HFFc6 (cell line): Measurements from ENCODE around the gene NPTN. TPM values are rescaled to one million over a fixed set of nuclear protein-coding genes. Genes with fewer than 3 reads are reported as not detected.
"Not testable (repeated sequence)": the region's sequence is repeated elsewhere in the genome, so short reads cannot be mapped to it uniquely, and the experiment has no call there.

Source experiments
- DNase-seq: peaks from one replicate; pipeline ENCODE4 v3.0.0-alpha.2; 2018
- H3K27ac Mint-ChIP-seq: 2 replicates; pipeline ENCODE4 v1.8.0; 2020; ENCODE audit warnings: mild to moderate bottlenecking, mixed read lengths
- H3K27me3 Mint-ChIP-seq: 2 replicates; pipeline ENCODE4 v1.8.0; 2021; ENCODE audit warnings: mild to moderate bottlenecking, moderate library complexity, mixed read lengths; ENCODE audit not compliant: insufficient read depth
- H3K36me3 Mint-ChIP-seq: 2 replicates; pipeline ENCODE4 v1.8.0; 2021; ENCODE audit warnings: low read depth, mixed read lengths
- H3K4me1 Mint-ChIP-seq: 2 replicates; pipeline ENCODE4 v1.8.0; 2020; ENCODE audit warnings: low read depth, mixed read lengths
- H3K4me3 Mint-ChIP-seq: 2 replicates; pipeline ENCODE4 v1.8.0; 2020; ENCODE audit warnings: mild to moderate bottlenecking, moderate library complexity, mixed read lengths
- H3K9me3 Mint-ChIP-seq: 2 replicates; pipeline ENCODE4 v1.8.0; 2020; ENCODE audit warnings: mild to moderate bottlenecking, mixed read lengths
- CTCF ChIP-seq: fragments of 200-600 bp; sonication (generic); IDR thresholded peaks from 2 replicates; pipeline ENCODE4 v1.5.0; 2021; ENCODE audit warnings: antibody characterized with exemption, mild to moderate bottlenecking
- total RNA-seq, 6 experiments: library from RNA; stranded (reverse); fragmentation: NEBNext Ultra II Directional; extraction: Animal tissue kit (Norgen Biotek cat#: 25700); gene quantifications; 2 replicates in 1 of 6; 3 replicates in 5 of 6; pipeline ENCODE4 v1.2.3, GENCODE V29; 2021

Gene NPTN
- total RNA-seq, 6 experiments from 2014 or later: 183 to 215 (median 204) TPM

- Mint-ChIP-seq H3K36me3 (peaks cover 42% of the 10 kb centered on the region), H3K27me3 (peaks cover 3% of the 10 kb centered on the region), H3K27ac (peak overlapping the region; percentile 48), H3K4me3 (no peak overlapping the region), H3K9me3 (no peaks in the 10 kb centered on the region), H3K4me1 (peaks cover 13% of the 10 kb centered on the region)
- DNase-seq: no peak
- no peak for TF ChIP-seq CTCF
Observed at GRCh38 chr15:73584699-73585420, 48.3 kb downstream of the NPTN start.

DNA sequence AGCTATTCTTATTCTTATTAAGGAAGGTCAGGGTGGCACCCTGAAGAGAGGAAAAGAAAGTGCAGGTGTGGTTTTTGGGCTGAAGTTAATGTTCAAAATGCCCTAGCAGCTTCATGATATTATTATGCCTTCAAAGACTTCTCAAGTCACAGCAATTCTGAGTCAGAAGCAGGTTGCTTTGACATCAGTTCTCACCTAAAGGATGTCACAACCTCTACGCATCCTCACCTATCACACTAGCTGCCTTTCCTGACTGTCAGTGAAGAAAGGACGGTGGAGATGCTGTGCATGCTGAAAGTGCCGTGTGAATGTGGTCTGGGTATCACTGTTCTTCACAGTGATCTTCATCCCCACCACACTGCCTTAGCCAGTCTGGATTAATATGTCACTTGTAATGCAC, 49.6 kb downstream of the NPTN start:
- TF ChIP-seq CTCF: no peak
- Mint-ChIP-seq H3K27ac (no peak overlapping the region), H3K4me1 (peaks cover 13% of the 10 kb centered on the region)

GRCh38 chr15:73582851-73583379, 50.3 kb downstream of the NPTN start:
- Mint-ChIP-seq H3K36me3 (peaks cover 36% of the 10 kb centered on the region), H3K27me3 (peaks cover 3% of the 10 kb centered on the region), H3K4me1 (peaks cover 19% of the 10 kb centered on the region), H3K9me3 (no peaks in the 10 kb centered on the region), H3K4me3 (no peak overlapping the region), H3K27ac (no peak overlapping the region)
- no peak for TF ChIP-seq CTCF
- DNase-seq: no peak

More for the DNA sequence above, 49.6 kb downstream of the NPTN start:
- Mint-ChIP-seq H3K27me3 (peaks cover 3% of the 10 kb centered on the region), H3K9me3 (no peaks in the 10 kb centered on the region), H3K4me3 (no peak overlapping the region), H3K36me3 (peaks cover 39% of the 10 kb centered on the region)
- DNase-seq: no peak

DNA sequence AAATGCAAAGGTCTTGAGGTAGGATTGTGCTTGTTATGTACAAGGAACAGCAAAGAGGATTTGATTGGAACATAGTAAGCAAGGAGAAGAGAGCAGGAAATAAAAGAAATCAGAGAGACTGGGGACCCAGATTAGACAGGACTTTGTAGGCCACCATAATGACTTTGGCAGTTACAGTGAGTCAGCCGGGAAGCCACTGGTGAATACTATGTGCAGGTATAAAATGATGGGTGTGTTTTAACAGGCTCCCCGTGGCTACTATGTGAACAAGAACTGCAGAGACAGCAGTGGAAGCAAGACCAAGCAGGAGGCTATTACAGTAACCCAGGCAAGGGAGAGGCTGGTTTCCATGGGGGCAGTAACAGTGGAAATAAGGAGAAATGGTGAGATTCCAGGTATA, 55.2 kb downstream of the NPTN start:
- TF ChIP-seq CTCF: no peak
- Mint-ChIP-seq H3K4me3 (no peak overlapping the region), H3K27ac (no peak overlapping the region), H3K9me3 (no peaks in the 10 kb centered on the region), H3K27me3 (peaks cover 3% of the 10 kb centered on the region), H3K36me3 (peaks cover 17% of the 10 kb centered on the region), H3K4me1 (peaks cover 34% of the 10 kb centered on the region)
- DNase-seq: no peak

- H3K9me3 Mint-ChIP-seq, DNase-seq, H3K4me3 Mint-ChIP-seq, H3K27me3 Mint-ChIP-seq: not testable (repeated sequence)
- H3K36me3 Mint-ChIP-seq: peaks cover 12% of the 10 kb centered on the region
- H3K4me1 Mint-ChIP-seq: peaks cover 37% of the 10 kb centered on the region
- peak overlapping the region; percentile 8; the same call in 1 of the 2 replicates for H3K27ac Mint-ChIP-seq
Observed at GRCh38 chr15:73577593-73577992, 55.6 kb downstream of the NPTN start.

DNA sequence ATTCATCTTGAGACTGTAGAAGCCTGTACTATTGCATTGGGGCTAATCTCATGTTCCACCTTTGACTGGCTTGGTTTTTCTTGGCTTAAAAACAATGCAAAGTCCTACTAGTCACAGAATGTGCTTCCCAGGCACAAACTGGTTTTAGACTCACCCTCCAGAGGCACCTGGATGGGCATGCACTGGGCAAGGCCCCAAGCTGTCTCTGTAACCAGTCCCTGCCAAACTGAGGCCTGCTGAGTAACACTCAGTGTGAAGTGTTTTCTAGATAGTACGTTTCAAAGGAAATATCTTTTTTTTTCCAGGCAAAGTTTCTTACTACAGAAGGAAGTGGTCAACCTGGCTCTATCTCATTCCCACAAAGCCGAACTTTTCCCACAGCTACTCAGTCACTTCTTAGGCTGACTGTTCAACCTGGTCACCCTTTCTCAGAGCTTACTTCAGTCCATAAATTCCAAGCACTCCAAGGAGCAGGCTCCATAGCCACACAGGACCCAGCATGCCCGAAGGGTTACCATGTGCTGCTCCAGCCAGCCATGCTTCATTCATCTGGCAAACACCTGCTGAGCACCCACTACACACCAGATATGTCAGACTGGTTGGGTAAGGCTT, 57.4 kb downstream of the NPTN start:
- H3K36me3 Mint-ChIP-seq: peaks cover 18% of the 10 kb centered on the region; the same call in 1 of the 2 replicates
- no peak overlapping the region for H3K4me3 Mint-ChIP-seq
- H3K27me3 Mint-ChIP-seq: no peaks in the 10 kb centered on the region; the same call in none of the 2 replicates
- H3K9me3 Mint-ChIP-seq: no peaks in the 10 kb centered on the region
- DNase-seq: no peak
- peak overlapping the region; percentile 52 for H3K27ac Mint-ChIP-seq
- TF ChIP-seq CTCF: no peak
- peaks cover 46% of the 10 kb centered on the region for H3K4me1 Mint-ChIP-seq
